OCI-LY7 (cell line): ENCODE data around the gene SPATA25.

ENCODE experiments used
- EZH2phosphoT487 ChIP-seq: fragments of 200-600 bp; sonication (generic); IDR thresholded peaks from 2 replicates; pipeline ENCODE4 v1.6.1; 2018; ENCODE audit warnings: low read depth, borderline replicate concordance, mild to moderate bottlenecking, mixed run types, antibody characterized with exemption, low read length, moderate library complexity, mixed read lengths
- TF ChIP-seq, protein P1 (sequence below): fragments of 200-600 bp; sonication (generic); conservative IDR thresholded peaks from 2 replicates; pipeline ENCODE4 v1.5.1; 2014; ENCODE audit warnings: mild to moderate bottlenecking, antibody characterized with exemption, low read length, moderate library complexity, mixed read lengths

- TF ChIP-seq, protein P1, sequence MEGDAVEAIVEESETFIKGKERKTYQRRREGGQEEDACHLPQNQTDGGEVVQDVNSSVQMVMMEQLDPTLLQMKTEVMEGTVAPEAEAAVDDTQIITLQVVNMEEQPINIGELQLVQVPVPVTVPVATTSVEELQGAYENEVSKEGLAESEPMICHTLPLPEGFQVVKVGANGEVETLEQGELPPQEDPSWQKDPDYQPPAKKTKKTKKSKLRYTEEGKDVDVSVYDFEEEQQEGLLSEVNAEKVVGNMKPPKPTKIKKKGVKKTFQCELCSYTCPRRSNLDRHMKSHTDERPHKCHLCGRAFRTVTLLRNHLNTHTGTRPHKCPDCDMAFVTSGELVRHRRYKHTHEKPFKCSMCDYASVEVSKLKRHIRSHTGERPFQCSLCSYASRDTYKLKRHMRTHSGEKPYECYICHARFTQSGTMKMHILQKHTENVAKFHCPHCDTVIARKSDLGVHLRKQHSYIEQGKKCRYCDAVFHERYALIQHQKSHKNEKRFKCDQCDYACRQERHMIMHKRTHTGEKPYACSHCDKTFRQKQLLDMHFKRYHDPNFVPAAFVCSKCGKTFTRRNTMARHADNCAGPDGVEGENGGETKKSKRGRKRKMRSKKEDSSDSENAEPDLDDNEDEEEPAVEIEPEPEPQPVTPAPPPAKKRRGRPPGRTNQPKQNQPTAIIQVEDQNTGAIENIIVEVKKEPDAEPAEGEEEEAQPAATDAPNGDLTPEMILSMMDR = no peak
- TF ChIP-seq EZH2phosphoT487 = no peak
Measured at GRCh38 chr20:45912344-45912682, 24.9 kb upstream of the SPATA25 start.
